GM21390 (cell line): Measurements from ENCODE around the gene MAPK11.

ENCODE experiments used
- ATAC-seq: cut with Tn5 transposase; IDR thresholded peaks from one replicate; pipeline ENCODE4 v1.9.1; 2021; ENCODE audit not compliant: unreplicated experiment

Gene MAPK11

GRCh38 chr22:50250249-50250554 is 20.0 kb downstream of the MAPK11 start:
- no peak for ATAC-seq

GRCh38 chr22:50249341-50250248 is 20.6 kb downstream of the MAPK11 start:
- ATAC-seq = no peak

DNA sequence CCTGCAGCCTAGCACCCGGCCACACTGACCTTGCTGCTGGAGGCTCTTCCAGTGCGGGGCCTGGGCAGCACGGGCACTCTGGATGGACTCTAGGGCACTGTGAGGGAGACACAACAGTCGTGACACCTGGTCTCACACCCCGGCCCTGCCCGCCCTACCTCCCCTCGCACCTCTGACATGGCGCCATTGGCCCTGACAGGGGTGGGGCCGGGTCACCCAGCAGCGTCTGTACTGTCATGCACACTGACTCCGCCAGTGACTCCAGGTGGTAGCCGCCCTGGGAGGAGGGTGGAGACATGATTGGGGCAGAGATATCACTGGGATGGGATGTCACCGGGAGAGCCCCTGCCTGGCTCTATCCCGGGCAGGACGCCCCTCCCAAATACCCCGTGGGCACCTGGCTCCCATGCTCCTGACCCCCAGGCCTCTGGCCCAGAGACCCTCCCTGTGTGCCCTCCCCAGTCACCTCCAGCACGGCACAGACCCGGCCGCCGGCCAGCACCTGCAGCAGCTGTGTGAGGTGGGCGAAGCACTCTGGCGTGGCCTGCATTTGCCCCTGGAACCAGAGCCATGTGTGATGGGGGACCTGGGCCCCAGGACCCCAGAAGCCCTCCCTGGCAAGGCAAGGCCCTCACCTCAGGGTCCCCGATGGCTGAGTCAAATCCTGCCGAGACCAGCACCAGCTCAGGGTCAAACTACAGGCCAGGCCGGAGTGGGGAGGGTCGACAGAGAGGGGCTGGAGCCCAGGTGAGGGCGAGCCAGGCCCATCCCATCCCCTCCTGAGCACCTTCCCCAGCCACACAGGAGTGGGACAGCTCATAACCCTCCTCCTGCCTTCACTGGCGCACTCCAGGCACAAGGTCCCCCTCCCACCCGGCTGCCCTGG is 21.7 kb downstream of the MAPK11 start:
- no peak for ATAC-seq

DNA sequence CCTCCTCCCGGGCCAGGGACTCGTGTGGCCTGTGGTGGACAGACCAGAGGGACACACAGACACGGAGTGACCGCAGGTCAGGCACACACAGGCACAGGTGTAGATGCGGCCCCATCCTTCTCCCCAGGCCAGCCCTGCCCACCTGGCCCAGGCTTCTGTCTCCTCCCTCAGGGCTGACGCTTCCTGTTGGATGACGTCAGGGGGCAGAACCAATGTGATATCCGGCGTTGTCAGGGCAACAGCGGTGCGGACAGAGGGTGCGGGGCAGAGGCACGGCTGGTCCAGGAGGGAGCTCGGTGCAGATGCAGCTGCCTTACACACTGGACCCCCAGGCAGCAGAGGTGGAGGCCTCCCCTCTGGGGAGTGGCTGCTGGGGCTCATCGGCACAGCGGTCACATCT is 22.4 kb downstream of the MAPK11 start:
- no peak for ATAC-seq

DNA sequence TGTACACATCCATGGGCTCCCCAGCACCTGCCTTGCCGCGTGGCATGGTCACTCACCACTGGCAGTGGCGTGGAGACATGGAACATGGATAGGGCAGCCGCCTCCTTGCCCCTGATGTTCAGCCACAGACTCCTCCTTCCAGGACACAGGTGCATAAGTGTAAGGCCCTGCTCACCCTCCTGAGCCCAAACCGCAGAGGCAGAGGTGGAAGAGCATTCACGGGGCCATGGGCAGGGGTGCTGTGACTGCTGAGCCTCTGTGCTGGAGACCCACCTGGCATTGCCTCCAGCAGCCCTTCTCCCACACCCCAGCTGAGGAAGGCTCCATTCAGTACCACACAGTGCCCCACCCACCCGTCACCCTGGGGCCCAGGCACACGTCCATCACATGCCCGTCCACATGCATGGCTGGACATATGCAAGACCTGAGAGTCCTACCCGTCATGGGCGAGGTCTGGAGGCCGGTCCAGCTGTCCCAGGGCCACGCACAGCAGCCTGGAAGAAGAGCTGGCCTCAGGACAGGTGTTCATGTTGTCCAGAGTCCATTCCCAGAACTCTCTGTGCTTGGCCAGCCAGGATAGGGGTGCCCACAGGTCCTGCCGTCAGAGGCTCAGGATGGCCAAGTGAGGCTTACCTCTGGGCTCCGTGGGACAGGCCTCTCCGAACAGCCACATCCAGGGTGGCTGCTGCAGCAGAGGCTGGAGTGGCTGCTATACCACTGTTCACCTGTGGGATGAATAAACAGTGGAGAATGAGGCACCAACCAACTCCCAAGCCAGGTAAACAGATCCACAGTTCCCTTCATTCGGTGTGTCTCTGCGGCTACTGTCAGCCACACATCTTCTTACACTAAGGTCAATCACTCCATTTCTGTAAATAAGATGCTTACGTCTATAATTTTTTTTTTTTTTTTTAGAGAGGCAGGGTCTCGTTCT is 23.7 kb downstream of the MAPK11 start:
- ATAC-seq = no peak

- no peak for ATAC-seq
Measured at GRCh38 chr22:50245214-50246072, 24.7 kb downstream of the MAPK11 start.

DNA sequence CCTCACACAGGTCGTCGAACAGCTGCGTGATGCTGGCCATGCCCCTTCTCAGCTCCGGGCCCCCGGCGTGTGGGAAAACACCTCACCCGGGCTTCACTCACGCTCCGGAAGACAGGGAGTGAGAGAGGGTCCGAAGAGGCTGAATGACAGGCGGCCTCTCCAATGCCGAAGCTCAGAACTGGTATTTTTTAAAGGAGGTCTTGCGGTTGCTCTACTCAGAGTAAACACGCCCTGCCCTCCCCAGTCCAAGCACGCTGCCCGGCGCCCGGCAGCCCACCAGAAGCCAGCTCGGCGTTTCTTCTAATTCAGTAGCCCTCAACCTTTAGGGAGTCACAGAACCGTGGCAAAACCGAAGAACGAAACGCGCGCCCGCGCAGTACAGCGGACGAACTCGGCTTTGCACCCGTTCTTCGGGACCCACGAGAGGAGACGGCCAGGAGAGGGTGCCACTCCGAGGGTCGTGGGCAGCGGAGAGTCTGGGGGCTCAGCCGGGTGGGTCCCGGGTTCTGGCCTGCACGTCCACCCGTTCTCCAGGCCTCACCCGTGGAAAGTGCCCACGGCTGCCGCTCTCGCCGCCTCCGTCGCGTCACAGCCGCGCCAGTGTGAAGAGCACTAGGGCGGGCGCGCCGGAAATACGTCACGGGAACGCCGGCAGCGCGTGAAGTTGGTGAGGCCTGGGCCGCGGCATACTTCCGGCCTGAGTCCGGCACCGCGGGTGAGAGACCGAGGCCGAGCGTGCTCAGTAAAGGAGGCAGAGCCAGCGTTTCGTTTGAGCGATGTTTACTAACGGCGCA is 25.6 kb downstream of the MAPK11 start, which contains the start of gene TUBGCP6:
Gene TUBGCP6 (minus strand): TSS at position 604 of the 794 bp plus-strand sequence. CDS start 564 bp downstream, at position 40.
- ATAC-seq = peak; percentile 59

- ATAC-seq = no peak
Measured at GRCh38 chr22:50243685-50244419, 26.3 kb downstream of the MAPK11 start.

GRCh38 chr22:50242406-50242949 is 27.7 kb downstream of the MAPK11 start:
- ATAC-seq = no peak

GRCh38 chr22:50238755-50239154 is 31.4 kb downstream of the MAPK11 start:
- no peak for ATAC-seq

- no peak for ATAC-seq
Measured at GRCh38 chr22:50236731-50237409, 33.3 kb downstream of the MAPK11 start.

GRCh38 chr22:50233223-50233622 is 37.0 kb downstream of the MAPK11 start:
- no peak for ATAC-seq

DNA sequence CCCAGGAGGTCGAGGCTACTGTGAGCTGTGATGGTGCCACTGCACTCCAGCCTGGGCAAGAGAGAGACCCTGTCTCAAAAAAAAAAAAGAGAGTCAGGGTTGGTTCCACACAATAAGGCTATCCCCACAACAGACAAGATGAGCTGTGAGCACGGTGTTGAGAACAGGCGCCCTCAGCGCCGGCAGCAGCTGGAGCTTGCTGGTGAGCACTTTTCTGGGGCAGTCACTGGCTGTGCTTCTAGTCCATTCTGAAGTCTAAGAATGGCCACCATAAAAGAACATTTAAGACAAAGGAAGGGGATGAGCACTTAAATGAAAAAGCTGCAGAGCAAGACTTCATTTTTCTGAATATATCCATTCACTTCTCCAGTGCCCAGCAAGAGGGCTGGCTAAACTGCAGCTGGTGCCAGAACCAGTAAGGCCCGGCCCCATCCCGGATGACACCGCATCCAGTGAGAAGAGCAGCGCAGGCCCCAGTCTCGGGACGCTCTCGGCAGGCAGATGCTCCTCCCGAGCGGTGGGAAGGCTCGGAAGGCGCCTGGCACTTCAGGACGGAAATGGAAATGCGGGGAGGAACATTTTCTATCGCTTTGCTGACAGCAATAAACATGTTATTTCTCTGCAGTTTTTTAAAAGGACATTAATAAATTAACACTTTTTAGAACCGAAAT is 37.6 kb downstream of the MAPK11 start:
- no peak for ATAC-seq

DNA sequence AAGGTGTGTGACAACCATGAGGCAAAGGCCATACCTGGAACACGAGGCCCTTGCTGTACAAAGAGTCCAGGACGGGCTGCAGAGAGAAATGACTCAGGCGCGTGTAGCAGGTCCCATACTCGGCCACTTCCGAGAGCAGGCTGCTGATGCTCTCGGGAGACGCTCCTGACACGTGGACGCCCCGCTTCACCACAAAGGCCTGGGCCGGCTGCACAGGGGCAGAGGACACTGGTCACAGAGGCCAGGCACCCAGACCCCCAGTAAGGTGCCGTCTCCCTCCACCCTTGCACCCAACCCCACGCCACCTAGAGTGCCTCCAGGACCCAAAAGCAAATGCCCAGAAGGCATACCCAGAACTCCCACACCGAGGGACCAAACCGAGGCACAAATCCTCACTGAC is 40.8 kb downstream of the MAPK11 start:
- no peak for ATAC-seq

DNA sequence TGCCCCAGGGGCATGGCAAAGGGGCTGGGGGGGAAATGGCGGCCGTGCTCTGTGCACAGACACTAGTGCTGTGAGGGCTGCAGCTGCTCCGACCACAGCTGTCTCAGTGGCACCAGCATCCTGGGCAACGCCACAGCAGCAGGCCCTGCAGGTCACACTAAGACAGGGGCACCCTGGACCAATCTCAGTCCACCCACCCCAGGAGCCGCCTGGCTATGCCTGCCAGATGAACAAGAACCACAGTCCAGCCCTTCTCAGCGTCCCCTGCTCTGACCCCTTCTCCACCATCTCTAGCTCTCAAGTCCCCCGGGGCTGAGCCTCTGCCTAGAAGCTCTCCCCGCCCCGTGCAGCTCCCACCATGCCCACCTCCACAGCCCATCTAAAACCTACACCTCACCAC is 41.8 kb downstream of the MAPK11 start:
- ATAC-seq = no peak

DNA sequence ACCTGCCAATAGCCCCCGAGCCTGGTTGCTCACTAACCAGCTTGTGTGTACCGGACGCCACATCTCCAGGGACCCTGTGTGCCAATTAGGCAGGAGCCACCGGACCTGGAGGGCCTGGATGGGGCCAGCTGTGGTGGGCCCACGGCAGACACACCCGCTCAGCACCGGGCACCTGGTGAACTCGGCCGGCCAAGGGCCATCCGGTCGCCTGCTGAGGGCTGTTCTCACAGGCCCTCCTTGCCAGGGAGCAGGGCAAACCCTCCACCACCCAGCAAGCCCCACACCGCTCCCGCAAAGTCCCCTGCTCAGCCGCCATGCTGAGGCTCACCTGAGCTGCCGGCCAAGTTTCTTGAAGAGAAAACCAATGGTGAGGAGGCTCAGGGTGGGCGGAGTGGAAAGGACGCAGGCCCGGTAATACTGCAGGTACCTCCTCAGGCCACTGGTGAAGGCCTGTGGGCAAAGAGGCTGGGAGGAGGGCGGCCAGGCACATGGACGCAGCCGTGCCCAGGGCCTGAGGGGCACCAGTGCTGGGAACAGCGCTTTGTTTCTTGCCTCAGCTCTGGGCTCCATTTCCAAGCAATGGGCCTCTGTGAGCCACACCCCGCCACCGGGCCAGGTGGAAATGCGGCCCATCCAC is 42.5 kb downstream of the MAPK11 start:
- no peak for ATAC-seq

DNA sequence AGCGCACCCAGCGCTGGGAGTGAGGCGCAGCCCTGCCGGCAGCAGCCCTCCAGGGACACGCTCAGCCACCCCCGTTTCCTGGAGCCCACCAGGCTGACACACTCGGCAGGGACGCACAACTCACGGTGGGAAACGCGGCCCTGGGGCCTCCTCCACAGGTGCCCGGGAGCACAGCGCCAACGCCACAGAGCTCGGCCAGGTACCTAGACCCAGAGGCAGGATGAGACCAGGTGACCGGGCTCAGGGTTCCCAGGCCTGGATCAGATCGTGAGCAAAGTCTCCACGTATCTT is 43.4 kb downstream of the MAPK11 start:
- no peak for ATAC-seq
